SHP77 treated with DMSO at 0.1 percent for 48 hours (cell line): ENCODE measurements around the gene EPHB1.
A peak's percentile ranks its signal among the peaks of the same experiment; 100 is the strongest.
"Not testable (repeated sequence)": the region's sequence is repeated elsewhere in the genome, so short reads cannot be mapped to it uniquely, and the experiment has no call there.

ENCODE experiments used
- DNase-seq: peaks from one replicate; lab custom pipeline; 2025; lab: John Stamatoyannopoulos, UW

Gene EPHB1

GRCh38 chr3:135000465-135000864 lies 205.4 kb downstream of the EPHB1 start:
- no peak for DNase-seq

- DNase-seq, result not testable (repeated sequence)
These were observed 210.6 kb downstream of the EPHB1 start for GRCh38 chr3:135005616-135006015.

GRCh38 chr3:135007607-135008006 lies 212.5 kb downstream of the EPHB1 start:
- DNase-seq, result no peak

GRCh38 chr3:135008326-135008725 lies 213.3 kb downstream of the EPHB1 start:
- DNase-seq, result no peak

GRCh38 chr3:135009014-135009413 lies 214.0 kb downstream of the EPHB1 start:
- DNase-seq, result no peak

- no peak for DNase-seq
These were observed 217.0 kb downstream of the EPHB1 start for GRCh38 chr3:135012101-135012500.

- no peak for DNase-seq
These were observed 218.1 kb downstream of the EPHB1 start for GRCh38 chr3:135013206-135013605.

- no peak for DNase-seq
These were observed 219.5 kb downstream of the EPHB1 start for GRCh38 chr3:135014566-135014965.

GRCh38 chr3:135017003-135017893 lies 222.2 kb downstream of the EPHB1 start:
- peak; percentile 64 for DNase-seq

GRCh38 chr3:135018149-135018923 lies 223.3 kb downstream of the EPHB1 start:
- no peak for DNase-seq

GRCh38 chr3:135020181-135020580 lies 225.1 kb downstream of the EPHB1 start:
- DNase-seq, result no peak

- DNase-seq, result no peak
These were observed 229.1 kb downstream of the EPHB1 start for GRCh38 chr3:135023996-135024658.

- DNase-seq, result not testable (repeated sequence)
These were observed 235.9 kb downstream of the EPHB1 start for GRCh38 chr3:135030768-135031615.

GRCh38 chr3:135033737-135034136 lies 238.7 kb downstream of the EPHB1 start:
- no peak for DNase-seq

- DNase-seq, result peak; percentile 81
These were observed 239.3 kb downstream of the EPHB1 start for GRCh38 chr3:135034291-135034768.

GRCh38 chr3:135034891-135035440 lies 239.9 kb downstream of the EPHB1 start:
- no peak for DNase-seq

GRCh38 chr3:135038186-135038585 lies 243.1 kb downstream of the EPHB1 start:
- no peak for DNase-seq

GRCh38 chr3:135039536-135039935 lies 244.5 kb downstream of the EPHB1 start:
- DNase-seq, result not testable (repeated sequence)

GRCh38 chr3:135040321-135041240 lies 245.5 kb downstream of the EPHB1 start:
- no peak for DNase-seq

GRCh38 chr3:135041601-135042000 lies 246.5 kb downstream of the EPHB1 start:
- no peak for DNase-seq
